ENCODE results near the gene SLC1A3.
"Not testable (repeated sequence)": the region's sequence is repeated elsewhere in the genome, so short reads cannot be mapped to it uniquely, and the experiment has no call there.

SLC1A3 gene

DNA sequence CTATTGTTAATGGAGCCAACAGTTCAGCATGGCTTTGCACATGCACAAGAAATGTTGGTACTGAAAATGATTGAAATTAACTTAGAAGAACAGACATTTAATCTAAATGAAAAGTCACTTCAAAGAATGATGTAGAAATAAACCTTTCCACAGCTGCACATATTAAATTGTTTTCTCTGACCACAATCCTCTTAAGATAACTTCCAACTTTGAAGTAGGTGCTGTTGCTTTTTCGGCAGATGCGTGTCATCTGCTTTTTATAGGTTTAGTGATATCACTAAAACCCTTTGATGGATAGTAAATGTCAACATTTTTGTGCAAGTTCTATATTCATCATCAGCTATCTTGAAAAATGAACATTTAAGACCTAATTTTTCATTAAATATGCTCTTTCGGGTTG, 25.3 kb upstream of the SLC1A3 start:
- no peaks in the 10 kb centered on the region for H3K27me3 ChIP-seq
- no peak for TF ChIP-seq Cebpa-rat (IDR thresholded peaks at IDR 0.05)
- H3K9me3 ChIP-seq, result no peaks in the 10 kb centered on the region
- H3K4me2 ChIP-seq, result peak overlapping the region; percentile 39
- H3K36me3 ChIP-seq, result no peaks in the 10 kb centered on the region
- no peak overlapping the region for H3K4me3 ChIP-seq
- no peaks in the 10 kb centered on the region for H4K20me1 ChIP-seq
- peaks cover 18% of the 10 kb centered on the region for H3K4me1 ChIP-seq
- no peak overlapping the region for H3K9ac ChIP-seq
- no peak overlapping the region for H3K27ac ChIP-seq

DNA sequence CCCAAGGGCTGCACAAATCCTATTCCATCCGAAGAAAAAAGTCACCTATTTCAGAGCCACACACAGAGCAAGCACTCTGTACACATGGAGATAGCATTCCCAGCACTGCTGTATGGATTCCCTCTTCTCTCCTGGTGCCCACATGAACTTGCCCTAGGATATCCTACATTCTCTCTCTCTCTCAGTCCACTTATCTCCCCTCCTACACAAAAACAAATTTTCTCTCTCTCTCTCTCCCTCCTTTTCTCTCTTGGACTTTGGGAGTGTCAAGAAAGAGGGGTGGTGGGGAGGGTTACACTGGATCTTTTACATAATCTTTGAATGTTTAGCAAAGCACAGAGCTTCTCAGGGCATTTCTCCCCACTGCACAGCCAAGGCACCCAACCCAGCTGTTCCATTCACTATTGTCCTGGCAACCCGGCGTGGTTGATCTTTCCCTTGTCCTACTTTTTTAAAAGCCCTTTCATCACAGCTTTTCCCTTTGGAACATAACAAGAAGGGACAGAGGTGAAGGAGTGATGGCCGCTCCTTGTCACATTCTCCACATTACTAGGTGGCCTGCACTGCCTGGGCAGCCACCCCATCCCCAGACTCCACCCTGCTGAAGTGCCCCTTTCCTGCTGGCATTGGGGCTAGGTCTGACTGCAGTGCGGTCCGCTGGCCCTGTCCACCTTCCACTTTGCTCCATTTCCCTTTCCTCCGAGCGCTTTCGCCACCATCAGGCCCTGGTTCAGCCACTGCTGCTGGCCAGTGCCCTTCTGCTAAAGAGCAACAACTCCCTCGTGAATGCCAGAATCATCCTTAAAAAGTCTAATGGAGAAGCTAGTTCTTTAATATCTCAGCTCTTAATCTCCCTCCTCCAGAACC, 22.2 kb upstream of the SLC1A3 start:
- Histone ChIP-seq H3K4me3 (no peak overlapping the region), H3K4me1 (peaks cover 18% of the 10 kb centered on the region), H4K20me1 (no peaks in the 10 kb centered on the region), H3K9me3 (no peaks in the 10 kb centered on the region), H3K36me3 (no peaks in the 10 kb centered on the region), H3K9ac (no peak overlapping the region), H3K27me3 (no peaks in the 10 kb centered on the region), H3K27ac (no peak overlapping the region), H3K4me2 (no peak overlapping the region)
- TF ChIP-seq Cebpa-rat (IDR thresholded peaks at IDR 0.05), result no peak

DNA sequence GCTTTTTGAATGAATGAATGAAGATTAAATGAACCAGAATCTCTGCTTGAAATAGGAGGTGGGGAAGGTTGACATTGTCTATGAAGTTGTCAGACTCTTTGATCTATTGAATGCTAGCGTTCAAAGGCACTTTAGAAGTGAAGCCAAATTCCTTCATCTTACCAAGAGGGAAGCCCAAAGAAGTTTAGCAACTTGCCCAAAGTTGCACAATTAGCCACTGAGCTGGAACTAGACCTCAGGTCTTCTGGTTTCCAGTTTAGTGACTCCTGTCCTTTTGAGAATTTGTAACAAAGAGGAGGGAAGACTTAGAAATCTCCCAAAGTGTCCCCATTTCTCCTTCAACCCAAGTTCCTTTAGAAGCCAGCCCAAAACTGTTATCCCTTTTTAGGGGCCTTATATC, 20.7 kb upstream of the SLC1A3 start:
- Histone ChIP-seq H3K9me3 (no peaks in the 10 kb centered on the region), H3K9ac (no peak overlapping the region), H3K36me3 (no peaks in the 10 kb centered on the region), H3K4me1 (peaks cover 12% of the 10 kb centered on the region), H3K4me3 (no peak overlapping the region), H3K27ac (no peak overlapping the region), H4K20me1 (no peaks in the 10 kb centered on the region), H3K4me2 (no peak overlapping the region), H3K27me3 (no peaks in the 10 kb centered on the region)
- TF ChIP-seq Cebpa-rat (IDR thresholded peaks at IDR 0.05), result no peak

DNA sequence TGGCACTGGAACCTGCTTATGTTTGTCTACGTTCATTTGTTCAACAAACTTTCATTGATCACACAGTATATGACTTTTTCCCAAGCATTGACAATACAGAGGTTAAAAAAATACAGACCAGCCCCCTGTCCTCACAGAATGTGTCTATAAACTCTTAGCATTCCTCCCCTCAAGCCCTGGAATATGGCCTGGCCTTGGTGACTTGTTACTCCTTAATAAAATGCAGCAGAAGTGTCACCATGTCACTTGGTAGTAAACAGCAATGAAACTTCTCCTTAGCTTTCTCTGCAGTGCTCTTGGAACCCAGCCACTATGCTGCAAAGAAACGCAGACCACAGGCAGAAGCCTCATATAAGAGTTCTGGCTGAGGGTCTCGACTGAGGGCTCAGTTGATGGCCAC, 19.1 kb upstream of the SLC1A3 start:
- Histone ChIP-seq H3K4me2 (no peak overlapping the region), H3K4me1 (no peaks in the 10 kb centered on the region), H3K27ac (no peak overlapping the region), H4K20me1 (no peaks in the 10 kb centered on the region), H3K27me3 (no peaks in the 10 kb centered on the region), H3K9ac (no peak overlapping the region), H3K36me3 (no peaks in the 10 kb centered on the region), H3K9me3 (no peaks in the 10 kb centered on the region), H3K4me3 (no peak overlapping the region)
- no peak for TF ChIP-seq Cebpa-rat (IDR thresholded peaks at IDR 0.05)

DNA sequence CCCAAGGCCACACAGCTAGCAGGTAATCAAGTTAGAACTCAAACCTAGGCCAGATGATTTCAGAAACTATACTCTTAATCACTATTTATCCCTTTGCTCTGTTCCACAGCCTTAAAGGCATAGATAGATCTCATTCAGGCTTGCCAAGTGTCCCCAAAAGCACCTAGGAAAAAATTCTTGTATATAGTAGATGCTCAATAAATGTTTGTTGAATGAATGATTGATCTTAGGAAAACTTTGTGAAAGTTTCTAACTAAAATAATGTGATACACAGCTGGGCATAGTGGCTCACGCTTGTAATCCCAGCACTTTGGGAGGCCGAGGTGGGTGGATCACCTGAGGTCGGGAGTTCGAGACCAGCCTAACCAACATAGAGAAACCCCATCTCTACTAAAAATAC, 16.7 kb upstream of the SLC1A3 start:
- H3K27me3 ChIP-seq, H3K9me3 ChIP-seq, H3K27ac ChIP-seq: not testable (repeated sequence)

DNA sequence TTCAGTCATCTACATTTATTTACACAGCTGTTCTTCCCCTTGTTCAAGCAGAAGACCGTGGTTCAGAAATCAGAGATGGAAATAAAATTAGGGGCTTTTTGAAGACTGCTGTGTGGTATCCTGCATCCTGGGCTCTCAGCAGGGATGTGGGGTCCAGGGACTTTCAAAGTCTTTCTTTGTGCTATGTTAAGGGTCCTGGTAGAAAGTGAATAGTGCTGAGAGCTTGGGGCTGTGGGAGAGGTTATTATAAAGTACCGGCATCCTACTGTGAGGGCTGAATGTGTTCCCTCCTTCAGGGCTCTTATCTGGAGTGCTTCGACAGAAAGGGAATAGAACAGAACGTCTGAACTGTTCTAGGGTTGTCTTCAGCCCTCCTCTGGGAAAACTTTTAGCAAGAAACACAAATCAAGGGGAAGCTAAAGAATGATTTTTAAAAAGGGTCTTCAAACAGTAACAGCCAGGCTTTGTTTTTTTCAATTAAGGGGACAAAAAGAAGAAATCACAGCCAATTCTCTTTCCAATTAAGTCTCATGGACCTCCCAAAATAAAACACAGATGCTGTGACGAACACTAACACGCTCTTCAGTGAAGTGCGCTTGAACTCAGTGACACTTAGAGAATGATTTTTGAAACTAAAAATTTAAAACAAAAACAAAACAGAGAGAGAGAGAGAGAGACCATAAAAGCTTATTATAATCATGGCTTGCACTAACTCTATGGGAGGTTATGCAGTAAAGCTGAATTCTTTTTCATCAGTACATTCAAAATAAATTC, 15.7 kb upstream of the SLC1A3 start:
- H3K27me3 ChIP-seq, result no peaks in the 10 kb centered on the region
- H3K9me3 ChIP-seq, result no peaks in the 10 kb centered on the region
- no peak overlapping the region for H3K27ac ChIP-seq
- H3K36me3 ChIP-seq, result no peaks in the 10 kb centered on the region
- no peak for TF ChIP-seq Cebpa-rat (IDR thresholded peaks at IDR 0.05)
- H4K20me1 ChIP-seq, result no peaks in the 10 kb centered on the region
- H3K4me3 ChIP-seq, result no peak overlapping the region
- no peak overlapping the region for H3K9ac ChIP-seq
- no peaks in the 10 kb centered on the region for H3K4me1 ChIP-seq
- H3K4me2 ChIP-seq, result no peak overlapping the region

More for the DNA sequence above, 16.7 kb upstream of the SLC1A3 start:
- not testable (repeated sequence) for H3K36me3 ChIP-seq, H4K20me1 ChIP-seq, H3K9ac ChIP-seq, H3K4me3 ChIP-seq, H3K4me2 ChIP-seq, H3K4me1 ChIP-seq

DNA sequence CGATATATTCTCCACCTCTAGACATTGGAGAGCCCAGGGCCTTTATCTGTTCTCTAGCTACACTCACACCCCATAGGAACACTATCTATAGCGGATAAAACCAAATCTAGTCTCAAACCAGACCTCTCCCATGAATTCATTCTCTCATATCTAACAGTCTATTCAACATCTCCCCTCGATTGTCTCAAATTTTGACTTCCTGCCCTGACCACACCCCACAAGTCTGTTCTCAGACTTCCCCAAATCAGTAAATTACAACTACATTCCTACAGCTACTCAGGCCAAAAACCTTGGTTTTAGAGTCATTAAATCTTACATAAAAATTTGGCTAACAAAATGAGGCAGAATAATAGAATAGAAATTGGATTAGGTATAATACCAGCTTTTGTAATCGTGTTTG, 12.5 kb upstream of the SLC1A3 start:
- Histone ChIP-seq H3K27ac (no peak overlapping the region), H3K4me1 (no peaks in the 10 kb centered on the region), H3K9ac (no peak overlapping the region), H3K27me3 (no peaks in the 10 kb centered on the region), H3K4me2 (no peak overlapping the region), H3K36me3 (no peaks in the 10 kb centered on the region), H3K9me3 (no peaks in the 10 kb centered on the region), H3K4me3 (no peak overlapping the region), H4K20me1 (no peaks in the 10 kb centered on the region)
- TF ChIP-seq Cebpa-rat (IDR thresholded peaks at IDR 0.05), result no peak

DNA sequence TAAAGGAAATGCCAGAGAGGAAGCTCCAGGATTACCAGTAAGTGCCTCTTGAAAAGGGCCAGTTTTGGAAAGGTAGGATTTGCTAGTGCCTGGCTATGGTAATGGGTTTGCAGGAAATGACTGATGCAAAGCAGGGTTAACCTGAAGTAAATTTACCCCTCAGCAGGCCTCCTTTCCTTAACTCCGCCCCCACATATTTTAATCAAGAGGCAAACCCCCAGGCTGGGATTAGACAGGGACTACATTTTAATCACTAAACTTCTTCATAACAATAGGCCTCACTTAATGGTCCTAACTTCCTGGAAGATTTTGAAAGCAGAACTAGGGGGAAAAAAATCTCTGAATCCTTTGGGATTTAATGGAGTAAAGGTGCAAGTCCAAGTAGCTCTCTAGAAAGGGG, 10.2 kb upstream of the SLC1A3 start:
- Histone ChIP-seq H4K20me1 (no peaks in the 10 kb centered on the region), H3K9me3 (no peaks in the 10 kb centered on the region), H3K27me3 (no peaks in the 10 kb centered on the region), H3K9ac (no peak overlapping the region), H3K4me3 (no peak overlapping the region), H3K4me2 (no peak overlapping the region), H3K4me1 (no peaks in the 10 kb centered on the region), H3K36me3 (no peaks in the 10 kb centered on the region), H3K27ac (no peak overlapping the region)
- TF ChIP-seq Cebpa-rat (IDR thresholded peaks at IDR 0.05), result no peak

DNA sequence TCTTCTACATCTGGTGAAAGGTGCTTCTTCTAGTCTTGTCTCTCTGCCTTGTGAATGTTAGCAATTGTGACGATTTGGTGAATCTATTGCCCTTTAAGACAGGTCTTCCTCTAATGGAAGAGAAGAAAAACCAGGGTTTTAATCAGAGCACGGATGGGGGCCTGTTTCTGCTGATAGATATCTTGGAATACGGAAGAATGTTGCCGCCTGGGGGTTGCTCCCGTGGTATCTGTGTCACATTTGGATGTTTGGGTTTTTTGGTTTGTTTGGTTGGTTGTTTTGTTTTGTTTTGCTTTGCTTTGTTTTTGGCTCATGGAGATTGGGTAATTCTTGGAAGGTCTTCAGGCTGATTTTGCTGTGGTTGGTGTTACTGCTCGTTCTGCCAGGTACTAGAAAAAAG, 9.7 kb upstream of the SLC1A3 start:
- H4K20me1 ChIP-seq, result no peaks in the 10 kb centered on the region
- H3K9ac ChIP-seq, result no peak overlapping the region
- no peaks in the 10 kb centered on the region for H3K9me3 ChIP-seq
- H3K27me3 ChIP-seq, result no peaks in the 10 kb centered on the region
- no peak overlapping the region for H3K4me2 ChIP-seq
- H3K27ac ChIP-seq, result no peak overlapping the region
- no peak for TF ChIP-seq Cebpa-rat (IDR thresholded peaks at IDR 0.05)
- H3K36me3 ChIP-seq, result no peaks in the 10 kb centered on the region
- no peak overlapping the region for H3K4me3 ChIP-seq
- no peaks in the 10 kb centered on the region for H3K4me1 ChIP-seq

DNA sequence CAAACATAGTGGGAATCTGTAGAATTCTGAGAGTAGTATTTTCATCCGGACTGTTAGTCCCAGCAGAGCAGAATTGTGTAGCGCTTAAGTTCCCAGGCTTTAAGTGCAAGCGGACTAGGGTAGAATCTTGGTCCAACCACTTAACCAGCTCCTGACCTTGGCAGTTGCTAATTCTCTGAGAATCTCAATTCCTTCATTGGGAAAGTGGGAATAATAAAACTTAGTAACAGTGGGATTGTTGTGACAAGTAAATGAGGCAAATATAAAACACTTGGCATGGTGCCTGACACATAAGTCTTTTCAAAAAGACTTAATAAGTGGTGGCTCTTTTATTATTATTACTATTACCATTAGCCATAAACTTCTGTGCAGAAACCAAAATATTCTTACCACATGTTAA, 8.4 kb upstream of the SLC1A3 start:
- no peak for TF ChIP-seq Cebpa-rat (IDR thresholded peaks at IDR 0.05)
- Histone ChIP-seq H3K27ac (no peak overlapping the region), H3K4me3 (no peak overlapping the region), H4K20me1 (no peaks in the 10 kb centered on the region), H3K9me3 (no peaks in the 10 kb centered on the region), H3K4me2 (no peak overlapping the region), H3K36me3 (no peaks in the 10 kb centered on the region), H3K27me3 (no peaks in the 10 kb centered on the region), H3K9ac (no peak overlapping the region), H3K4me1 (no peaks in the 10 kb centered on the region)
